ENCODE results near the gene HERPUD1.

The HERPUD1 gene

GRCh38 chr16:56910654-56911539 lies 21.0 kb upstream of the HERPUD1 start:
- DNase-seq (ENCODE audit: low read depth in 2 of 2), result no peak

GRCh38 chr16:56911771-56912571 lies 20.0 kb upstream of the HERPUD1 start:
- DNase-seq (ENCODE audit: low read depth in 2 of 2), result no peak

GRCh38 chr16:56912746-56913708 lies 18.9 kb upstream of the HERPUD1 start:
- DNase-seq (ENCODE audit: low read depth in 2 of 2), result no peak

- DNase-seq (ENCODE audit: low read depth in 2 of 2), result no peak
These were observed 17.0 kb upstream of the HERPUD1 start for GRCh38 chr16:56914896-56915295.

GRCh38 chr16:56915336-56916119 lies 16.4 kb upstream of the HERPUD1 start:
- no peak for DNase-seq (ENCODE audit: low read depth in 2 of 2)

- no peak for DNase-seq (ENCODE audit: low read depth in 2 of 2)
These were observed 15.2 kb upstream of the HERPUD1 start for GRCh38 chr16:56916571-56917403.

GRCh38 chr16:56918467-56919012 lies 13.4 kb upstream of the HERPUD1 start:
- no peak for DNase-seq (ENCODE audit: low read depth in 2 of 2)

- no peak for DNase-seq (ENCODE audit: low read depth in 2 of 2)
These were observed 12.7 kb upstream of the HERPUD1 start for GRCh38 chr16:56919099-56919800.

- DNase-seq (ENCODE audit: low read depth in 2 of 2), result no peak
These were observed 10.4 kb upstream of the HERPUD1 start for GRCh38 chr16:56921571-56921970.

- DNase-seq (ENCODE audit: low read depth in 2 of 2), result no peak
These were observed 8.4 kb upstream of the HERPUD1 start for GRCh38 chr16:56923481-56924091.

GRCh38 chr16:56927471-56927870 lies 4.5 kb upstream of the HERPUD1 start:
- DNase-seq (ENCODE audit: low read depth in 2 of 2), result no peak

GRCh38 chr16:56929639-56930038 lies 2.3 kb upstream of the HERPUD1 start:
- DNase-seq (ENCODE audit: low read depth in 2 of 2), result no peak

GRCh38 chr16:56930486-56931270 lies 1.3 kb upstream of the HERPUD1 start:
- no peak for DNase-seq (ENCODE audit: low read depth in 2 of 2)

GRCh38 chr16:56931271-56931891 lies 561 bp upstream of the HERPUD1 start:
- DNase-seq (ENCODE audit: low read depth in 2 of 2), result no peak

- DNase-seq (ENCODE audit: low read depth in 2 of 2), result no peak
These were observed 1.0 kb downstream of the HERPUD1 start for GRCh38 chr16:56932721-56933619.

All from stimulated activated CD8-positive, alpha-beta memory T cell treated with anti-CD3 and anti-CD28 coated beads, Interleukin-2, amount 100 ng/mL, for 1 hour (primary cell).